ENCODE measurements around the gene ARHGAP23.
"Not testable (repeated sequence)": the region's sequence is repeated elsewhere in the genome, so short reads cannot be mapped to it uniquely, and the experiment has no call there.

DNA sequence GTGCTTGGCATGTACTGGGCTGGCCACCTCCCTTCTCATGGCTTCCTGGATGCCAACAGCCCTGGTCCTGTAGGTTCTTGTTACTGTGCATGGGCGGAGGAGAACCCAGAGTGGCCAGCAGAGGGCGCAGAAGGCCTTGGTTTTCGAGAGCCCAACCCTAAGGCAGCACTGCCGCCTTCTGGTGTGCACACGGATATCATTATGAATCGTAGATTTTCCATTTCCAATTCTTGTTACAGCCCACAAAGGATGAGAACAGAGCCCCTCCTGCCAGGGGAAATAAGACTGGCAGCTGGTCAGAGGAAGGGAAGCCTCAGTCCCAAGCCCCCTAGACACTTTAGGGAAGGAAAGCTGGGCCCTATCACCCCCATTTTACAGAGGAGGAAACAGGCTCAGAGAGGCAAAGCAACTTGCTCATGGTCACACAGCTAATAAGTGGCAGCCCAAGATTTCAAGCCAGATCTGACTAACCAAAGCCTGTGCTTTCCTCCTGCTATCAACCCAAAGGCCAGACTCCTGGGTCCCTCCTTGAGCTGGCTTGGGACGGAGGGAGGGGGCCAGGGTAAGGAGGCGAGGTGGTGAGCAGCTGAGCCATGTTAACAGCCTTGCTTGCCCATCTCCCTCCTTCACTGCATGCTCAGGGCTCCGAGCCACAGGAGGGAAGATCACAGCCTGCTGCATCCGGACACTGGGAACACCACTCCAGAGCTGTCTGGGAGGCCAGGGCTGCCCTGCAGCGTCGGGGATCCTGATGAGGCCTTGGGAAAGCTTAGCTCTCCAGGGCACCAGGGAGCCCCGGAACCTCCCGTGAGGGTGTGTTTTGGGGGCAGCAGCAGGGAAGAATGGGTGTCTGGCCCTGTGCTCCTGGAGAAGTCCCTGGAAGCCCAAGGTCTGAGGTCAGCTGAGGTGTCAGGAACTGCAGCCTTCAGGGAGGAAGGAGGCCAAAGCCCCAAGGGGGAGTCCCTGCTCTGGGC, 64.1 kb downstream of the ARHGAP23 start:
- TF ChIP-seq EP300 (IDR thresholded peaks at IDR 0.05; ENCODE audit: borderline replicate concordance); NFIC (IDR thresholded peaks at IDR 0.05); CREB1 (IDR thresholded peaks at IDR 0.05; ENCODE audit: low read depth); FOXM1 (IDR thresholded peaks at IDR 0.05; ENCODE audit: borderline replicate concordance, low read depth); EGR1 (IDR thresholded peaks at IDR 0.05): not testable (repeated sequence)
- TF ChIP-seq, protein P1, sequence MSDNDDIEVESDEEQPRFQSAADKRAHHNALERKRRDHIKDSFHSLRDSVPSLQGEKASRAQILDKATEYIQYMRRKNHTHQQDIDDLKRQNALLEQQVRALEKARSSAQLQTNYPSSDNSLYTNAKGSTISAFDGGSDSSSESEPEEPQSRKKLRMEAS (IDR thresholded peaks at IDR 0.05): not testable (repeated sequence)
- TF ChIP-seq, protein P2, sequence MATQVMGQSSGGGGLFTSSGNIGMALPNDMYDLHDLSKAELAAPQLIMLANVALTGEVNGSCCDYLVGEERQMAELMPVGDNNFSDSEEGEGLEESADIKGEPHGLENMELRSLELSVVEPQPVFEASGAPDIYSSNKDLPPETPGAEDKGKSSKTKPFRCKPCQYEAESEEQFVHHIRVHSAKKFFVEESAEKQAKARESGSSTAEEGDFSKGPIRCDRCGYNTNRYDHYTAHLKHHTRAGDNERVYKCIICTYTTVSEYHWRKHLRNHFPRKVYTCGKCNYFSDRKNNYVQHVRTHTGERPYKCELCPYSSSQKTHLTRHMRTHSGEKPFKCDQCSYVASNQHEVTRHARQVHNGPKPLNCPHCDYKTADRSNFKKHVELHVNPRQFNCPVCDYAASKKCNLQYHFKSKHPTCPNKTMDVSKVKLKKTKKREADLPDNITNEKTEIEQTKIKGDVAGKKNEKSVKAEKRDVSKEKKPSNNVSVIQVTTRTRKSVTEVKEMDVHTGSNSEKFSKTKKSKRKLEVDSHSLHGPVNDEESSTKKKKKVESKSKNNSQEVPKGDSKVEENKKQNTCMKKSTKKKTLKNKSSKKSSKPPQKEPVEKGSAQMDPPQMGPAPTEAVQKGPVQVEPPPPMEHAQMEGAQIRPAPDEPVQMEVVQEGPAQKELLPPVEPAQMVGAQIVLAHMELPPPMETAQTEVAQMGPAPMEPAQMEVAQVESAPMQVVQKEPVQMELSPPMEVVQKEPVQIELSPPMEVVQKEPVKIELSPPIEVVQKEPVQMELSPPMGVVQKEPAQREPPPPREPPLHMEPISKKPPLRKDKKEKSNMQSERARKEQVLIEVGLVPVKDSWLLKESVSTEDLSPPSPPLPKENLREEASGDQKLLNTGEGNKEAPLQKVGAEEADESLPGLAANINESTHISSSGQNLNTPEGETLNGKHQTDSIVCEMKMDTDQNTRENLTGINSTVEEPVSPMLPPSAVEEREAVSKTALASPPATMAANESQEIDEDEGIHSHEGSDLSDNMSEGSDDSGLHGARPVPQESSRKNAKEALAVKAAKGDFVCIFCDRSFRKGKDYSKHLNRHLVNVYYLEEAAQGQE (IDR thresholded peaks at IDR 0.05; ENCODE audit: low read depth): not testable (repeated sequence)
